Nephron progenitor cell (in vitro differentiated cells): Measurements from ENCODE around the gene RANGAP1.

ENCODE experiments used
- DNase-seq: peaks from one replicate; pipeline ENCODE4 v3.0.0; 2021
- H3K27ac Mint-ChIP-seq: 2 replicates; pipeline ENCODE4 v1.8.0; 2021; ENCODE audit warnings: mild to moderate bottlenecking, moderate library complexity, mixed read lengths
- H3K27me3 Mint-ChIP-seq: 2 replicates; pipeline ENCODE4 v1.8.0; 2021; ENCODE audit warnings: mild to moderate bottlenecking, low read depth, mixed read lengths; ENCODE audit not compliant: poor library complexity
- H3K36me3 Mint-ChIP-seq: 2 replicates; pipeline ENCODE4 v1.8.0; 2021; ENCODE audit warnings: low read depth, mixed read lengths
- H3K4me1 Mint-ChIP-seq: 2 replicates; pipeline ENCODE4 v1.8.0; 2021; ENCODE audit warnings: mixed read lengths
- H3K4me3 Mint-ChIP-seq: 2 replicates; pipeline ENCODE4 v1.8.0; 2021; ENCODE audit warnings: mild to moderate bottlenecking, moderate library complexity, mixed read lengths
- H3K9me3 Mint-ChIP-seq: 2 replicates; pipeline ENCODE4 v1.8.0; 2021; ENCODE audit warnings: mild to moderate bottlenecking, moderate library complexity, mixed read lengths
- CTCF ChIP-seq: fragments of 200-600 bp; sonication (generic); IDR thresholded peaks from 2 replicates; pipeline ENCODE4 v1.5.0; 2021; ENCODE audit warnings: antibody characterized with exemption

Gene RANGAP1

GRCh38 chr22:41249442-41249841 is 36.5 kb downstream of the RANGAP1 start:
- peaks cover 5% of the 10 kb centered on the region for H3K27me3 Mint-ChIP-seq
- no peak for TF ChIP-seq CTCF

GRCh38 chr22:41248758-41249157 is 37.2 kb downstream of the RANGAP1 start:
- Mint-ChIP-seq H3K9me3 (no peaks in the 10 kb centered on the region), H3K36me3 (peaks cover 25% of the 10 kb centered on the region), H3K4me3 (no peak overlapping the region), H3K27ac (no peak overlapping the region), H3K4me1 (no peaks in the 10 kb centered on the region), H3K27me3 (peaks cover 5% of the 10 kb centered on the region)
- no peak for TF ChIP-seq CTCF
- DNase-seq: no peak

More at GRCh38 chr22:41249442-41249841, 36.5 kb downstream of the RANGAP1 start:
- Mint-ChIP-seq H3K36me3 (peaks cover 29% of the 10 kb centered on the region), H3K4me3 (no peak overlapping the region), H3K4me1 (no peaks in the 10 kb centered on the region), H3K9me3 (no peaks in the 10 kb centered on the region), H3K27ac (no peak overlapping the region)
- DNase-seq: no peak

GRCh38 chr22:41248314-41248713 is 37.7 kb downstream of the RANGAP1 start:
- Mint-ChIP-seq H3K4me3 (no peak overlapping the region), H3K27me3 (peaks cover 5% of the 10 kb centered on the region), H3K27ac (no peak overlapping the region), H3K9me3 (no peaks in the 10 kb centered on the region), H3K4me1 (no peaks in the 10 kb centered on the region), H3K36me3 (peaks cover 26% of the 10 kb centered on the region)
- no peak for TF ChIP-seq CTCF
- DNase-seq: no peak

GRCh38 chr22:41247703-41248102 is 38.3 kb downstream of the RANGAP1 start:
- Mint-ChIP-seq H3K36me3 (peaks cover 27% of the 10 kb centered on the region), H3K4me3 (no peak overlapping the region), H3K27me3 (peaks cover 5% of the 10 kb centered on the region), H3K9me3 (no peaks in the 10 kb centered on the region), H3K4me1 (no peaks in the 10 kb centered on the region), H3K27ac (peak overlapping the region; percentile 64)
- DNase-seq: no peak
- no peak for TF ChIP-seq CTCF

GRCh38 chr22:41245917-41246499 is 40.0 kb downstream of the RANGAP1 start:
- Mint-ChIP-seq H3K27me3 (peaks cover 5% of the 10 kb centered on the region), H3K27ac (no peak overlapping the region), H3K36me3 (peaks cover 19% of the 10 kb centered on the region), H3K9me3 (no peaks in the 10 kb centered on the region), H3K4me1 (no peaks in the 10 kb centered on the region), H3K4me3 (no peak overlapping the region)
- DNase-seq: no peak
- TF ChIP-seq CTCF: no peak

GRCh38 chr22:41243361-41243760 is 42.6 kb downstream of the RANGAP1 start:
- H3K36me3 Mint-ChIP-seq: peaks cover 9% of the 10 kb centered on the region
- TF ChIP-seq CTCF: no peak

More at GRCh38 chr22:41243361-41243760, 42.6 kb downstream of the RANGAP1 start:
- no peak overlapping the region for H3K27ac Mint-ChIP-seq
- DNase-seq: no peak
- H3K9me3 Mint-ChIP-seq: no peaks in the 10 kb centered on the region
- H3K4me3 Mint-ChIP-seq: no peak overlapping the region
- H3K4me1 Mint-ChIP-seq: peaks cover 11% of the 10 kb centered on the region
- peaks cover 6% of the 10 kb centered on the region for H3K27me3 Mint-ChIP-seq
